Upper lobe of right lung (tissue), 1 donor: ENCODE measurements around the gene RPL22. TPM values are rescaled to one million over a fixed set of nuclear protein-coding genes. Genes with fewer than 3 reads are reported as not detected.

Experiments
- ATAC-seq: fragments of 200-7000 bp; cut with Tn5 transposase; one replicate; pipeline ENCODE4 v1.9.1; 2020; ENCODE audit warnings: mild to moderate bottlenecking, moderate library complexity
- DNase-seq: peaks from one replicate; pipeline ENCODE4 v3.0.0-alpha.2; 2020
- H3K27ac ChIP-seq: fragments of 200-600 bp; one replicate; pipeline ENCODE4 v1.8.0; 2022
- H3K27me3 ChIP-seq: fragments of 200-600 bp; one replicate; pipeline ENCODE4 v1.8.0; 2022; ENCODE audit warnings: mild to moderate bottlenecking
- H3K36me3 ChIP-seq: fragments of 200-600 bp; one replicate; pipeline ENCODE4 v1.8.0; 2022
- H3K4me1 ChIP-seq: fragments of 200-600 bp; one replicate; pipeline ENCODE4 v1.8.0; 2022
- H3K4me3 ChIP-seq: fragments of 200-600 bp; one replicate; pipeline ENCODE4 v1.8.0; 2022; ENCODE audit warnings: mild to moderate bottlenecking
- H3K9me3 ChIP-seq: fragments of 200-600 bp; one replicate; pipeline ENCODE4 v1.8.0; 2022
- CTCF ChIP-seq: fragments of 200-600 bp; IDR thresholded peaks from one replicate; pipeline ENCODE4 v1.8.0; 2022; ENCODE audit warnings: antibody characterized with exemption
- intact Hi-C: fragments of 100-400 bp; cut with DNase I; formaldehyde crosslinking; loops from one replicate; pipeline ENCODE4 v1.11.0; 2022
- total RNA-seq: library from RNA; stranded (reverse); fragmentation: NEBNext Ultra II Directional; extraction: Animal tissue kit (Norgen Biotek cat#: 25700); gene quantifications from one replicate; pipeline ENCODE4 v1.2.1, GENCODE V29; 2021
- donor health status: DM: no; HTN: yes; CAD: no; lungs with severe emphysema.

Gene RPL22
- total RNA-seq, 1 donor from 2014 or later, result 308 TPM

GRCh38 chr1:6157132-6157527 is 42.3 kb downstream of the RPL22 start:
- Histone ChIP-seq H3K4me3 (no peak overlapping the region), H3K4me1 (no peaks in the 10 kb centered on the region), H3K36me3 (no peaks in the 10 kb centered on the region), H3K9me3 (no peaks in the 10 kb centered on the region), H3K27ac (no peak overlapping the region), H3K27me3 (peaks cover 10% of the 10 kb centered on the region)
- no peak for TF ChIP-seq CTCF
- intact Hi-C loops, result no loop called here
- no peak for DNase-seq
- no peak for ATAC-seq

GRCh38 chr1:6154525-6155319 is 44.7 kb downstream of the RPL22 start:
- TF ChIP-seq CTCF, result no peak
- no peak for DNase-seq
- no peaks in the 10 kb centered on the region for H3K36me3 ChIP-seq
- no peak overlapping the region for H3K27ac ChIP-seq
- H3K27me3 ChIP-seq, result no peaks in the 10 kb centered on the region
- no peaks in the 10 kb centered on the region for H3K4me1 ChIP-seq
- intact Hi-C loops, result no loop called here
- ATAC-seq, result no peak
- no peaks in the 10 kb centered on the region for H3K9me3 ChIP-seq
- no peak overlapping the region for H3K4me3 ChIP-seq

- Histone ChIP-seq H3K36me3 (no peaks in the 10 kb centered on the region), H3K9me3 (no peaks in the 10 kb centered on the region), H3K4me1 (no peaks in the 10 kb centered on the region), H3K27me3 (peaks cover 15% of the 10 kb centered on the region), H3K4me3 (no peak overlapping the region), H3K27ac (no peak overlapping the region)
- ATAC-seq (no peak), DNase-seq (no peak)
- intact Hi-C loops, result no loop called here
- TF ChIP-seq CTCF, result no peak
Measured at GRCh38 chr1:6152882-6153281, 46.5 kb downstream of the RPL22 start.

- Histone ChIP-seq H3K4me1 (no peaks in the 10 kb centered on the region), H3K27ac (no peak overlapping the region), H3K9me3 (no peaks in the 10 kb centered on the region), H3K36me3 (no peaks in the 10 kb centered on the region), H3K4me3 (no peak overlapping the region), H3K27me3 (peaks cover 22% of the 10 kb centered on the region)
- ATAC-seq, result no peak
- intact Hi-C loops, result no loop called here
- DNase-seq, result no peak
- no peak for TF ChIP-seq CTCF
Measured at GRCh38 chr1:6152181-6152580, 47.2 kb downstream of the RPL22 start.

GRCh38 chr1:6151291-6151822 is 48.0 kb downstream of the RPL22 start:
- Histone ChIP-seq H3K27ac (no peak overlapping the region), H3K27me3 (peaks cover 30% of the 10 kb centered on the region), H3K4me1 (no peaks in the 10 kb centered on the region), H3K9me3 (no peaks in the 10 kb centered on the region), H3K36me3 (no peaks in the 10 kb centered on the region), H3K4me3 (no peak overlapping the region)
- no peak for TF ChIP-seq CTCF
- ATAC-seq (no peak), DNase-seq (no peak)
- intact Hi-C loops, result no loop called here
